HepG2 (cell line): Measurements from ENCODE around the gene SP3. TPM values are rescaled to one million over a fixed set of nuclear protein-coding genes. Genes with fewer than 3 reads are reported as not detected.

Source experiments
- GFI1 ChIP-seq: sonication (generic); formaldehyde crosslinking; IDR thresholded peaks from 2 replicates; pipeline ENCODE4 v1.5.0; 2020; ENCODE audit warnings: missing genetic modification reagents, mild to moderate bottlenecking, borderline replicate concordance
- NCOA5 ChIP-seq: sonication (generic); formaldehyde crosslinking; IDR thresholded peaks from 2 replicates; pipeline ENCODE4 v1.4.0; 2020; ENCODE audit warnings: missing genetic modification reagents
- RFX5 ChIP-seq: IDR thresholded peaks from 2 replicates; pipeline ENCODE4 v1.6.1; 2011; ENCODE audit warnings: low read depth, low read length, improper control_type of control experiment
- SUZ12 ChIP-seq: fragments of 150-350 bp; IDR thresholded peaks from 2 replicates; pipeline ENCODE4 v1.6.1; 2014; ENCODE audit warnings: low read depth, low read length
- ZNF280B ChIP-seq: sonication (generic); formaldehyde crosslinking; IDR thresholded peaks from 2 replicates; pipeline ENCODE4 v1.5.0; 2020; ENCODE audit warnings: missing genetic modification reagents, mild to moderate bottlenecking, borderline replicate concordance
- ZNF331 ChIP-seq: sonication (generic); formaldehyde crosslinking; IDR thresholded peaks from 2 replicates; pipeline ENCODE4 v1.4.0; 2020; ENCODE audit warnings: missing genetic modification reagents
- ZNF589 ChIP-seq: sonication (generic); formaldehyde crosslinking; conservative IDR thresholded peaks from 2 replicates; pipeline ENCODE4 v1.8.0; 2022; ENCODE audit warnings: mild to moderate bottlenecking, moderate library complexity, missing genetic modification reagents
- ZNF790 ChIP-seq: sonication (generic); formaldehyde crosslinking; IDR thresholded peaks from 2 replicates; pipeline ENCODE4 v1.8.0; 2022; ENCODE audit warnings: missing genetic modification reagents, mild to moderate bottlenecking, borderline replicate concordance
- ZNF878 ChIP-seq: sonication (generic); formaldehyde crosslinking; IDR thresholded peaks from 2 replicates; pipeline ENCODE4 v1.8.1; 2023; ENCODE audit warnings: mild to moderate bottlenecking, missing genetic modification reagents, moderate library complexity
- polyA plus RNA-seq, 8 experiments: library from polyadenylated mRNA; depleted of rRNA in 3 of 8; stranded (reverse) in 7 of 8; unstranded in 1 of 8; fragments of >200 nt; fragmentation: Illumina TruSeq in 4 of 8; extraction: Trizol in 4 of 8; gene quantifications; 2 replicates each; pipeline versions ENCODE4 v1.2.1 to v1.2.3, GENCODE V29; 2011 to 2016; ENCODE audit warnings: low read depth in 4 of 8, missing spikeins in 1 of 8, mixed read lengths in 1 of 8; ENCODE audit not compliant: insufficient read depth in 1 of 8
- total RNA-seq, 5 experiments: library from RNA; depleted of rRNA; stranded (reverse); fragments of >200 nt; fragmentation: Illumina TruSeq; extraction: Trizol; gene quantifications; 2 replicates each; pipeline ENCODE4 v1.2.3, GENCODE V29; 2016; ENCODE audit warnings: low read depth in 1 of 5
- TF ChIP-seq, protein P1 (sequence below): sonication (generic); formaldehyde crosslinking; IDR thresholded peaks from 2 replicates; pipeline ENCODE4 v1.4.0; 2020; ENCODE audit warnings: missing genetic modification reagents
- TF ChIP-seq, protein P2 (sequence below): sonication (generic); formaldehyde crosslinking; IDR thresholded peaks from 2 replicates; pipeline ENCODE4 v1.5.1; 2020; ENCODE audit warnings: mild to moderate bottlenecking, missing genetic modification reagents, borderline replicate concordance
- TF ChIP-seq, protein P3 (sequence below): sonication (generic); formaldehyde crosslinking; IDR thresholded peaks from 2 replicates; pipeline ENCODE4 v1.9.0; 2021; ENCODE audit warnings: missing genetic modification reagents, borderline replicate concordance

Gene SP3
- total and polyA plus RNA-seq, 2 of the 13 experiments (the other 11 are each of a cell fraction or from before 2014, with no cell fraction given): 57.3 to 132 TPM

DNA sequence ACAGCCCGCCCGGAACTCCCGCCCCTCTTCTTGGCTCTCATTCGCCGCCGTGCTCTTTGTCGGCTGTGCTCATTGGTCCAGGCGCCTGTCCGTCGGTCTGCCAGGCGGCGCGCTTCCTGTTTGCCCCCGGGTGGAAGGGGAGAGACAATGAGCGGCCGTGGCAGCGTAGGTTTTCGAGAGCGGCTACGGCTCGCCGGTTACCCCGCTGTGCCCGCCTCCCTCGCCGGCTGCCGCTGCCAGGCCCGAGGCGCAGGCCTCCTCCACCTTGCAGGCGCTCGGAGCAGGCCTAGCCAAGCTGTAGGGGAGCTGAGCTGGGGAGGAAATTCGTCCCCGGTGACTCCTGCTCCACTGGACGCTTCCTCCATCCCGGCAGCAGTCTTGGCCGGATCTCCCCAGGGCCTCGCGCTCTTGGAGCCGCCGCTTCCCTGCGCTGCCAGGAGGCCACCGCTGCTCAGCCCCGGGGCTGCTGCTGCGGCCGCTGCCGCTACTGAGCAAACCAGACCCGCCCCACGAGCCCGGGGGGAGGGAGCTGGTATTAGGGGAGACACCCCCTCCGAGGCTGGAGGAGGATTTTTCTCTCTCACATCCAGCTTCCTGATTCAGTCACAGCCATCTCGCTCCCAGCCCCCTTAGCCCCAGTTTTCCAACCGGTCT, at the start of gene SP3 (continued):
- TF ChIP-seq ZNF589 (CRISPR knock-in tag): no peak
- TF ChIP-seq ZNF790 (CRISPR knock-in tag): no peak; the same call in 1 of the 2 replicates
- peak; percentile 13; the same call in 1 of the 2 replicates for TF ChIP-seq ZNF331 (CRISPR knock-in tag)
- no peak for TF ChIP-seq SUZ12
- TF ChIP-seq, protein P1, sequence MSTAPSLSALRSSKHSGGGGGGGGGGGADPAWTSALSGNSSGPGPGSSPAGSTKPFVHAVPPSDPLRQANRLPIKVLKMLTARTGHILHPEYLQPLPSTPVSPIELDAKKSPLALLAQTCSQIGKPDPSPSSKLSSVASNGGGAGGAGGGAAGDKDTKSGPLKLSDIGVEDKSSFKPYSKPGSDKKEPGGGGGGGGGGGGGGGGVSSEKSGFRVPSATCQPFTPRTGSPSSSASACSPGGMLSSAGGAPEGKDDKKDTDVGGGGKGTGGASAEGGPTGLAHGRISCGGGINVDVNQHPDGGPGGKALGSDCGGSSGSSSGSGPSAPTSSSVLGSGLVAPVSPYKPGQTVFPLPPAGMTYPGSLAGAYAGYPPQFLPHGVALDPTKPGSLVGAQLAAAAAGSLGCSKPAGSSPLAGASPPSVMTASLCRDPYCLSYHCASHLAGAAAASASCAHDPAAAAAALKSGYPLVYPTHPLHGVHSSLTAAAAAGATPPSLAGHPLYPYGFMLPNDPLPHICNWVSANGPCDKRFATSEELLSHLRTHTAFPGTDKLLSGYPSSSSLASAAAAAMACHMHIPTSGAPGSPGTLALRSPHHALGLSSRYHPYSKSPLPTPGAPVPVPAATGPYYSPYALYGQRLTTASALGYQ (CRISPR knock-in tag): no peak
- TF ChIP-seq RFX5: no peak
- TF ChIP-seq, protein P2, sequence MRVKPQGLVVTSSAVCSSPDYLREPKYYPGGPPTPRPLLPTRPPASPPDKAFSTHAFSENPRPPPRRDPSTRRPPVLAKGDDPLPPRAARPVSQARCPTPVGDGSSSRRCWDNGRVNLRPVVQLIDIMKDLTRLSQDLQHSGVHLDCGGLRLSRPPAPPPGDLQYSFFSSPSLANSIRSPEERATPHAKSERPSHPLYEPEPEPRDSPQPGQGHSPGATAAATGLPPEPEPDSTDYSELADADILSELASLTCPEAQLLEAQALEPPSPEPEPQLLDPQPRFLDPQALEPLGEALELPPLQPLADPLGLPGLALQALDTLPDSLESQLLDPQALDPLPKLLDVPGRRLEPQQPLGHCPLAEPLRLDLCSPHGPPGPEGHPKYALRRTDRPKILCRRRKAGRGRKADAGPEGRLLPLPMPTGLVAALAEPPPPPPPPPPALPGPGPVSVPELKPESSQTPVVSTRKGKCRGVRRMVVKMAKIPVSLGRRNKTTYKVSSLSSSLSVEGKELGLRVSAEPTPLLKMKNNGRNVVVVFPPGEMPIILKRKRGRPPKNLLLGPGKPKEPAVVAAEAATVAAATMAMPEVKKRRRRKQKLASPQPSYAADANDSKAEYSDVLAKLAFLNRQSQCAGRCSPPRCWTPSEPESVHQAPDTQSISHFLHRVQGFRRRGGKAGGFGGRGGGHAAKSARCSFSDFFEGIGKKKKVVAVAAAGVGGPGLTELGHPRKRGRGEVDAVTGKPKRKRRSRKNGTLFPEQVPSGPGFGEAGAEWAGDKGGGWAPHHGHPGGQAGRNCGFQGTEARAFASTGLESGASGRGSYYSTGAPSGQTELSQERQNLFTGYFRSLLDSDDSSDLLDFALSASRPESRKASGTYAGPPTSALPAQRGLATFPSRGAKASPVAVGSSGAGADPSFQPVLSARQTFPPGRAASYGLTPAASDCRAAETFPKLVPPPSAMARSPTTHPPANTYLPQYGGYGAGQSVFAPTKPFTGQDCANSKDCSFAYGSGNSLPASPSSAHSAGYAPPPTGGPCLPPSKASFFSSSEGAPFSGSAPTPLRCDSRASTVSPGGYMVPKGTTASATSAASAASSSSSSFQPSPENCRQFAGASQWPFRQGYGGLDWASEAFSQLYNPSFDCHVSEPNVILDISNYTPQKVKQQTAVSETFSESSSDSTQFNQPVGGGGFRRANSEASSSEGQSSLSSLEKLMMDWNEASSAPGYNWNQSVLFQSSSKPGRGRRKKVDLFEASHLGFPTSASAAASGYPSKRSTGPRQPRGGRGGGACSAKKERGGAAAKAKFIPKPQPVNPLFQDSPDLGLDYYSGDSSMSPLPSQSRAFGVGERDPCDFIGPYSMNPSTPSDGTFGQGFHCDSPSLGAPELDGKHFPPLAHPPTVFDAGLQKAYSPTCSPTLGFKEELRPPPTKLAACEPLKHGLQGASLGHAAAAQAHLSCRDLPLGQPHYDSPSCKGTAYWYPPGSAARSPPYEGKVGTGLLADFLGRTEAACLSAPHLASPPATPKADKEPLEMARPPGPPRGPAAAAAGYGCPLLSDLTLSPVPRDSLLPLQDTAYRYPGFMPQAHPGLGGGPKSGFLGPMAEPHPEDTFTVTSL: no peak
- no peak; the same call in 1 of the 2 replicates for TF ChIP-seq ZNF878 (CRISPR knock-in tag)
- no peak for TF ChIP-seq GFI1 (CRISPR knock-in tag)
- TF ChIP-seq, protein P3, sequence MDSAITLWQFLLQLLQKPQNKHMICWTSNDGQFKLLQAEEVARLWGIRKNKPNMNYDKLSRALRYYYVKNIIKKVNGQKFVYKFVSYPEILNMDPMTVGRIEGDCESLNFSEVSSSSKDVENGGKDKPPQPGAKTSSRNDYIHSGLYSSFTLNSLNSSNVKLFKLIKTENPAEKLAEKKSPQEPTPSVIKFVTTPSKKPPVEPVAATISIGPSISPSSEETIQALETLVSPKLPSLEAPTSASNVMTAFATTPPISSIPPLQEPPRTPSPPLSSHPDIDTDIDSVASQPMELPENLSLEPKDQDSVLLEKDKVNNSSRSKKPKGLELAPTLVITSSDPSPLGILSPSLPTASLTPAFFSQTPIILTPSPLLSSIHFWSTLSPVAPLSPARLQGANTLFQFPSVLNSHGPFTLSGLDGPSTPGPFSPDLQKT: no peak
- no peak for TF ChIP-seq NCOA5
- peak; percentile 90 for TF ChIP-seq ZNF280B (CRISPR knock-in tag)
